CD4-positive, alpha-beta T cell treated with Interleukin-4 for 4 hours (primary cell): Measurements from ENCODE around the gene ANK2.
"Not testable (repeated sequence)": the region's sequence is repeated elsewhere in the genome, so short reads cannot be mapped to it uniquely, and the experiment has no call there.

Source experiments
- DNase-seq: peaks from one replicate; pipeline ENCODE4 v3.0.0-alpha.2; 2020

The ANK2 gene

DNA sequence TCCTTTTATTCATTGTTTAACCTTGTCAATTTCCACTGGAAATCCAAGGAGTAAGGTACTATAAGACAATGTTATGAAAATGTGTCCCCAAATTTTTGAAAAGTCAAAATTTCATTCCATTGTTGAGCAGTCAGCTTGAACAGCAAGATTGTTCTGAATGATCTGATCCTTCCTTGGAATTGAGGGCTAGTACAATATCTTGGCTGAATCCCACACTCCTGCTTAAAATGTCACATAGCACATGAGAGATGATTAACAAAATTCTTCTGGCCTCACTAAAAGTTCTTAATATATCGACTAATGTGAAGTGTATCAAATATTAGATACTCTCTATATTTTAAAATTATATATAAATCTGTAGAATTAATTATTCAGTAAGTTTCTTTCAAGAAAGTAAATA, 104.8 kb downstream of the ANK2 start:
- no peak for DNase-seq

DNA sequence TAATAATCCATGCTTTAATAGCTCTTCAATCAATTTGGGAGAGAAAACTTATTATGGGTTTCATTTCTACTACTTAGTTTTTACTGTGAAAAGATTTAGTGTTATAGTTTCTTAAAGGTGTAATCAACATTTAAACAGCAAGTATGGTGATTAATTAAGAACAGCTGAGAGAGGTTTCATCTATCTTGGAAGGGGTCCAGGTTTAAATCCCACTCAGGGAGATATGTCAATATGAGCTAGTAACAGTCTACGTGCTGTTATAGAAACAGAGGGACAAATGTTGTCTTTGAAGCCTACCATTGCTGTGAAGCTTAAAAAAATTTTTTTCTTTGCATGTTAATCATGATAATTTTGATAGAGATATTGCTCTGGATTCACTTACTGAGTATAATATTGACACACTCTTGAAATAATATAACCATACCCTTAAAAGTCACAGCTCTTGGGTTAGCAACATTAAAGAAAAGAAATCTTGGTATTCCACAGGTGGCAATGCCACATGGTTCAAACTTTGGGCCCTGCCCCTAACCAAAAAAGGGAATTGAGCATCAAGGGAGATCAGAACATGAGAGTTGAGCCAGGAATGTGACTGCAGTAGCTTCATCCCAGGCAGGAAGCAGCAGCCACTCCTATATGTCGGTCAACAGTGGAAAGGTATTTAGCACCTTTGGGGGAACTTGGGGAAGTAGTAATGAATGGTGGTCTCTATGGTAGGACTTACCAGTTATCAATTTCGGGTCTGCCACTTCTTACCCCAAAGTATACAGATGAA, 107.8 kb downstream of the ANK2 start:
- no peak for DNase-seq

DNA sequence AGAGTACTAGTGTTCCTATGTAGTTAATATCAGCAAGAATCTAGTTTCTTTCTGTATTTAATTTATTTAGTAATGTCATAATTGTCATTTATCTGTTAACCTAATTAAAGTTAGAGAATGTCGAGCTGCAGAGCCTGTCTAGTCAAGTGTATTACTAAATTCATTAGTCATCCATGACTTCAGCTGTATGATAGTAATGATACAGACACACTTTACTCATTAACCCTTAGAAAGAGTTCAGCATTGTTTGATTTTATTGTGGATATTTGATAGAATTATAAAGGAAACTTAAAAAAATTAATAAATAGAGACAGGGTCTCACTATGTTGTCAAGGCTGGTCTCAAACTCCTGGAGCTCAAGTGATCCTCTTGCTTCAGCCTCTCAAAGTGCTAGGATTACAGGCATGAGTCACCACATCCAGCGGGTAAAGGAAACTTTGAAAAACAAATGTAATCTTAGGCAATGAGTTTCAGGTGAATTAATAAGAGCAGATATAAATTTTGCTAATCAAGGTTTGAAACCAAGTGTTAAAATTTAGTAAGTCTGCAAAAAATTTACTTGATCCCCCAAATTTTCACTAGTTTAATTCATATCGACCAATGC, 110.6 kb downstream of the ANK2 start:
- DNase-seq: no peak

DNA sequence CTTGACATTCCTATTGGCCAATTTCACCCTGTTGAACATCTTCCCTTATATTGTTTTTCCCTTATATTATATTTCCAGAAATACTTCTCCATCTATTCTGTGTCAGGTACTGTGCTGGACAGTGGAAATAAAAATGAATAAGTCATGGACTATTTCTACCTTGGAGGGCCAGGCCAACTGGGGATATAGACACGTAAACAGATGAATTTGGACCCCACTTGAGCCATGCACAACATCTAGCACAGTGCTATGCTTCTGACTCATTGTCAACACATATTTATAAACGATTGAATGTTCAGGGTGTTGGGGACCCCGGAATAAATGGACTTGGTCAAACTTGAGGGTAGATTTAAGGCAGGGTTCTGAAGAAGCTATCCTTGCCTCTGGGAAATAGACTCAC, 111.1 kb downstream of the ANK2 start:
- no peak for DNase-seq

DNA sequence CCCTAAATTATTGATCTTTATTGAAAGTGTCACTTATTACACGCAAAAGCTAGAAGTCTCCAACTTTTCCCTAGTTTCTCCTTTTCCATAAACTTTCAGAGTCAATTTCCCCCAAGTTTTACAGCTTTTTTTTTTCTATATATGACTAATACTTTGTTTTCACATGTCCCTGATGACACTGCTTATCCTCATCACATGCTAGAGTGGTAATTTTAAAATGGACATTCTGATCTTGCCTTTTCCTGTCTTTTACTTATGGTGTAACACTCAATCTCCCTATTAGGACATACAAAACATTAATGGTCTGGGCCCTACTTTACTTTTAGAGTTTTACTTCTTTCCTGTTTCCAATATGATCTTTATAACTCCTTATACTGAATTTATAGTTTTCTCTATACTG, 112.6 kb downstream of the ANK2 start:
- no peak for DNase-seq

DNA sequence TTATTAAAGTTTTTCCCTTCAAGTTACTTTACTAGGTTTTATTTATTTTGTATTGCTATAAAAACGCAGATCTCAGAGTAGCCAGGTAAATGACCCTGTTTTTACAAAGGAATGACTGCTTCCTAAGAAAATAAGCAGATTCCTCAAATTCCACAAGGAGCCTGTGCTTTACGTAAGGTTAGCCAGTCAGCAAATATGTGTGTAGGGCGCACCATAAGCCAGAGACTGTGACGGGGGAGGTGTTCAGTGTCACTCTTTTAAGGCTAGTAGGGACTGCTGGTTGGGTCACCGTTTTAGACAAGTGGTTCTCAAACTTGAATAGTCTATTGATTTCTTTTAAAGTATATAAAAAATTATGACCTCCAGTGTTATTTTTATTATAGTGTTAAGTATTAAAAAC, 119.9 kb downstream of the ANK2 start:
- DNase-seq: no peak

DNA sequence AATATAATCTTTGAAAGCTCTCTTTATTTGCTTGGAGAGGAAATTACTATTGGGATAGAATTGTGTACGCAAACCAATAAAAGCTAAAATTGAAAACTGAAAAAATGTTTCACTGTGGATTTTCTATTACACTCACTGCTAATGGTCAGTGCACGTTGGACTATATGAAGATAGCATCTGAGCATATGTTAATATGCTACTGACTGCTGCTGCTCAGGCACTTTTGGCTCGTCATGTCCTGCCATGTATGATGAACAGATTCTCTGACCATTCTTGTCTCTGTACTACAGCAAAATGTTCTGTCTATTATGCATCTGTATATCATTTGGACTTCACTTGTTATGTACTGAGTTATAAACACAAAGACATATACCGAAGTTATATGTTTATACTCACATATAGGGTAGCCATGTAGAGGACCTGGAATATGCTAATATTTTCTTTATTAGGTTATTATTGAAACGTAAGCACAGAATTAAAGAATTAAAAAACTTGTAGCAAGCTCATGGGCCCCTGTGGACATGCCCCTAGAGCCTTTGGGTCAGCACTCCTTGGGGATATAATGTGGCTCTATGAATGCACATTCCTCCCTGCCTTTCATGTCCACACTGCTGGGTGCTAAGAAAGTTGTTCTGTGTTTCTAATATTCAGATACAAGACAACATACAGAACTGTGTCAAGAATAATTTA, 120.8 kb downstream of the ANK2 start:
- DNase-seq: no peak

DNA sequence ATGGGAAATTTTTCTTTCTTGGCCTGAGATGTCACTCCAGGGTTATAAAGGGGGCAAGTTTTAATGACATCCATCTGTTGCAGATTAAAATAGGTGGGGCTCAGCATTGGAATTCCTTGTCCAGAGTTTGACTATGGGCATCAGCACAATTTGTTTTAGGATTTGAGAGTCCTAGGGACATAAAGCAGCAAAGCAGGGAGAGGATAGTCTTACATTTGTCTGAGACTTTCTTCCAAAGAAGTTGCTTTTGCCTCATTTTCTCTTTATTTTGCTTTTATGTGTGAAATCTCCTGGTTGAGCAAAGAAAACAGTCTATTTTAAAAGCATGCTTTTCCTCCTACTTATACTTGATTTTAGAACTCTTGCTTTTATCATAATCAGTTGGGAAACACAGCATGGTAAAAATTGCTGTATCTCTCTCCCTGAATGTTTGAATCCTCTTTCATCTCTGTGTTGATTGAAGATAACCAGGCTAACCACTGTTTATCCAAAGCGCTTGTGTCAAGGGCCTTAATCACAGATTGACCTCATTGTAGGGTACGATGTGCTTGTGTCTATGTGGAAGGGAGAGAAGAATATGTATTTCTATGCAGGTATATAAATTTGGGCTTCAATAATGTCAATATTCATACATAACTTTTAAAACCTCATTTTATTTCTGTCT, 121.5 kb downstream of the ANK2 start:
- DNase-seq: no peak

DNA sequence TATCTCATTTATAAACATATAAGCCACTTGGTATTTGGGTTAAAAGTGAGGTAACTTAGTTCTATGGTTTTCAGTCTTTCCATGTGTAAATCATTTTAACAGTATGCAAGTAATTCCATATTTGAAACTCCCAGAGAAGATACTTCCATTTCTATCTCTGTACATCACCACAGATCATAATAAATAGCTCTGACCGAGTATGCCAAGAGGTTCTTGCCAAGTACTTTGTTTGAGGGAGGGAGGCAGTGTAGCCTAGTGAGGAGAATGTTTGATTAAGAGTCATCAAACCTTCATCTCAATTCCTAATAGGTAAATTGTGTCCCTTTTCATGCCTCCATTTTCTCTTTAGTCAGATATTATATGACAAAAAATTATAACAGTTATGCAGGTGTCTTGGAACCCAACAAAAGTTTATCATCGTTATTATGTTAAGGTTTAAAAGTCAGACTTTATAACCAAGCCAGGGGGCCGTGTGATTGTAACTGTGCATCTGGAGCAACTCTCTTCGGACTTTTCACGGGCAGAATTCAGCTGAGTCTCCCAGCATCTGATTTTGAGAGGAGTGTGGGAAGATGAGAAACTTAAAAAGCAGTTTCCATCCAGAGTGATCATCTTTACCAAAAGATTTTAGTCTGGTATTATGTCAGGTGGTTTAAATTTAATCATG, 123.8 kb downstream of the ANK2 start:
- no peak for DNase-seq

DNA sequence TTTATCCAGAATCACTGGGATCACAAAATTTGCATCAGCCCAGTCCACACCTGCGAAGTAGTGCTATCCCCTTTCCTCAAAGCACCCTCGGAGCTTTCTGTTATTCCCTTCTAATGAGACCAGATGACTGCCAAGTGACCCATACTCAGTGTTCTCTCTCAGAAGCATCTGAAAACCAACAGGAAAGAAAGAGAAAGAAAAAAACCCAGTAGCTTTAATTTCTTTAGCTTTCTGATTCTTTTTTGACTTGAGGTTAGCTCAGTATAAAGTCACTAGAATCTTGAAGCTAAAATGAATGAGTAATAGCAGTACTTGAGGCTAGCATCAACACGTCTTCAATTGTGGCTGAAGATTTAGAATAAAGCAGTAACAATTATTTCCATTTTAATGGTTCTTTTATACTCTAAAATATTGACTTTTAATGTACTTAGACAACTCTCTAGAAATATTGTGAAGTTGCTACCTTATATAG, 124.4 kb downstream of the ANK2 start:
- no peak for DNase-seq

DNA sequence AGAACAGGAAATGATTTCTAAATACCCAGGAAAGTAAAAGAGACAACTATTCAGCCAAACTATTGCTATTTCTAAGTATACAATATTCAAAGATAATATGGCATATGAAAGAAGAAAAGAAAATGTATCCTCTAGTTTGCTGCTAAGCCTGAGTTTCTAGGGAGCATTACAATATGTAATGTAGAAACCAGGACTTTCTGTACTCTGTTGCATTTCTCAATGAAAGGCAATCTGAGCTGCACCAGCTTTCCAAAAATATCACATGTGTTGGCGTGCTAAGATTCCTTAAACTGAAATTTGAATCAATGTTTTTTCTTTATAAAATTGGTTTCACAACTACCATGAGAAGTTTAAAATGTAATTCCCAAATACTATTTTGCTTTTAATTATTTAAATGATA, 129.6 kb downstream of the ANK2 start:
- DNase-seq: no peak

DNA sequence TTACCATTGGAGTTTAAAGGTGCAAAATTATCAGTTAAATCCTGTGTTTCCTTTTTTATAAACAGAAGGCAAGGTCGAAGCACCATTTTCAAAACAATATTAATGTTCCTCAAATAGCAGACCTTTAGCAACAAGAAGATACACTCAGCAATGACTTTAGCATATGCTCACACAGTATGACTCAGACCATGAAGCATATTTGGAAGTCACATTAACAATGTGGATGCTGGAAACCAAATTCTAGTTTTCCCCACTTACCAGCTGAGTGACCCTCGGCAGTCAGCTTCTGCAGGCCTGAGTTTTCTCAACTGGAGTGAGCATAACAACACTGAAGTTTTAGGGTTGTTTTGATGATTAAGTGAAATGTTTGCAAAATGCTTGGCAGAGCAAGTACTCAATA, 130.5 kb downstream of the ANK2 start:
- DNase-seq: no peak

DNA sequence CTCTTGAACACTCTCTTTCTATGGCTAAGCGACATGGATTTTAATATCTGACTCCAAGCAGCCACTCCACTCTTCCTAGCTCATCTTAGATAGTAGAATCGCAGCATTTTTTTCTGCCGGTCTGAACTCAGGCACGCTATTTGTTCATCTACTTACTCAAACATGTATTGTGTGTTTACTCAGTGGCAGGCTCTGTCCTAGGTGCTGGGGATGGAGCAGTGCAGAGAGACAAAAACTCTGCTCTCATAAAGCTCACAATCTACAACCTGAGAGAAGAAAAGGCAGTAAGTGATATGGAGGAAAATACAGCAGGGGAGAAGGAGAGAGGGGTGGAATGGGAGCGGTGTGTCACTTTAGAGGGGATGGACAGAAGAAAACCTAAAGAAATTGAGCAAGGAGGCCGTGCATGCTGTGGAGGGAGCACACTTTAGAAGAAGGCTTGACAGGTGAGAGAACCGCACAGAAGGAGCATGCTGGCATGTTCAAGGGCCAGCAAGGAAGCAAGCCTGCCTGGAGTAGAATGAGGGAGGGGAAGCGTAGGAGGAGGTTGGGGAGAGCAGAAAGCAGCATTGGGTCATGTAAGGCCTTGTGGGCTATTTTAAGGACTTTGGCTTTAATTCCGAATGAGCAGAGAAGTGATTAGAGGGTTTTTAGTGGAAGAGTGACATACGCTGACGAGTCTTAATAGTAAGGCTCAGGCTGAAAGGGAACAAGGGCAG, 132.0 kb downstream of the ANK2 start:
- DNase-seq: no peak

DNA sequence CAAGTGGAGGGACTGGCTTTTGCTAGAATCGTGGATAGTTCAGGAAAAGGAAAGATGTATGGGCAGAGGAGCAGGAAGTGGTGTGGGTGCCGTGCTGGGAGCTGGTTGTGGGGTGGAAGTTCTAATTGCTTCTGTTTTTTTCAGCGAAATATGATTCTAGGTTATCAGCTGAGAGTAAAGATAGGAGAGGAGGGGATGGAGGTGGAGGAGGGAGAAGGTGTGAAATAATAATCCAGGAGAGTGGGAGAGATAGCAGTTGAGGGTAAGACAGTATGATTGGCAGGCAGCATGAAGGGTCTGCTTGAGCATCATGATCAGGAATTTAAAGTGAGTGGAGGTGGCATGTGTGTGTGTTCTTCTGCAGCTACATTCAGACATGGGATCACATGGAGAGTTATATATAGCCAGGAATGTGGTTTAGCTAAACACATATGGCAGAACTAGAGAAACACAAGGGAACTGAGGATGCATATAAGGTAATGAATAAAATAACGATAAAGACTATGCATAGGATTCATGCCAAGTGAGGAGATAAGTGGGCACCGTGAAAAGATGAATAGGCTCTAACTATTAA, 133.7 kb downstream of the ANK2 start:
- DNase-seq: no peak

DNA sequence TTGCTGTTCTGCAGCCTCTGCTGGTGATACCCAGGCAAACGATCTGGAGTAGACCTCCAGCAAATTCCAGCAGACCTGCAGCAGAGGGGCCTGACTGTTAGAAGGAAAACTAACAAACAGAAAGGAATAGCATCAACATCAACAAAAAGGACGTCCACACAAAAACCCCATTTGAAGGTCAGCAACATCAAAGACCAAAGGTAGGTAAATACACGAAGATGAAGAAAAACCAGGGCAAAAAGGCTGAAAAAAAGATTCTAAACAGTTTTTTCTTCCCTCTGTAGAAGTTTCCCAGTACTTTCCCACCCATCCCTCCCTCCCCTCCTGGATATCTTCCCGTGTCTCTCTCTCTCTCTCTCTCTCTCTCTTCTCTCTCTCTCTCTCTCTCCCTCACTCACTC, 136.8 kb downstream of the ANK2 start:
- DNase-seq: not testable (repeated sequence)

DNA sequence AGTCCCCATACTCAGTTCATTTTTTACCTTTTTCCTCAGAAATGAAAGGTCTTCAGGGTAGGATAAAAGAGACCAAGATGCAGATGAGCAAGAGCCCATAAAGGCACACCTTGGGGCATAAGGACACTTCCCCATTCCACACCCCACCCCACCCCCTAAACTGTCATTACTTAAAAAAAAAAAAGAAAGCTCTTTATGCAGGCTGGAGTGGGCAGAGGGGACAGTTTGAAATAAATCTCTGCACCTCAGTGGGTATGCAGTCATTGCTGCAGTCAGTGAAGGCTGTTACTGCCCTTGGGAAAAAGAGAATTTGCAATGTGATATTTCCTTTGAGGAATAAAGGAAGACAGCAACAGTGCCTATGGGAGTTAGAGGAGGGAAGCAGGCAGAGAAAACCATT, 137.5 kb downstream of the ANK2 start:
- DNase-seq: no peak

DNA sequence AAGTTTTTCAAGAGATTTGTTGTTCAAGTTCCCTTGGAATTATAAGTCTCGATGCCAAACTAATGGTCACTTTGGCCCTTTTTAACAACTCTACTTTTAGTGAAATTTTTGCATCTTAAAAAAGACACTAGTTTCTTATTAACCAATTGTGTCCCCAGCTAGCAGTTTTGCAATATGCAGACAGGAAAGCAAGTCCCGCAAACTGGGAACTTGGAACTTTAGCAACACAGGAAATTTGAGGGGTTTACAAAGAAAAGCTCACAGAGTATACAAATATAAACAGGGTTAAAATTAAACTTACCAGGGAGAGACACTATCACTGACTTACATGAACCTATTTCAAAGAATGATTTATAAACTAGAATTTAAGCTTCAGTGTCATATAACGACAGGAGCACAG, 137.9 kb downstream of the ANK2 start:
- DNase-seq: no peak

DNA sequence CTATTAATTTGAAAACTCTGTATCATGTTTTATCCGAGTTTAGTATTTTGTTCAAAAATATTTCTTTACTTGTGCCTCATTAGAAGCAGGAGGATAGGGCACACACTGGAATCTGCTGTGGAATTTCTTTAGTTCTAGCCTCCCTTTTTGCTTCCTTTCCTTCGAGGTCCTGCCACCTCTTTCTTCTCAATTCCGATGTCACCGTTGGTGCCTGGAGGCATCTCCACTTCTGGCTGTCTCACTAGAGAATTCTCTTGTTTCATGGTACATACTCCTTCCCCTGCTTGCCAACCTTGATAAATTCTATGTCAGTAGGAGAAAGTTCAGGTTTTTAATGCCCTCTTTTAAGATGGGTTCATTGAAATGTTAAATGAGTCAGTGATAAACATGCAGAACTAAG, 140.1 kb downstream of the ANK2 start:
- DNase-seq: no peak

DNA sequence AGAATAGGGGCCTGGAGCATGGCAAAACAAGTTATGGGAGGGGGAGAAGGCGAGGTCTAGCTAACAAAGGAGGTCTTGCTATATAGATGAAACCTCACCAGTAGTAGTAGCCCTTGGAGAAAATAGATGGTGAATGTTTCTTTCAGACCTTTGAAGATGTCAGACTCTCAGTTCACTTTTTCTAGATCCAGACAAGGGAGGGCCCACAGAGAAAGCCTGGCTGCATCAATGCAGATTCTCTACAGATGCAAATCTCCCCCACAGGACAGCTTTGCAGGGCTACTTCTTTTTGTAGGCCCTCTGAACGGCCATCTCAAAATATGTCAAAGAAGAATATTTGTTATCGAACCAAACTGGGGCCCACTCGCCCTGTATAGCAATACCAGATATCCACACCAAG, 159.7 kb downstream of the ANK2 start:
- no peak for DNase-seq

DNA sequence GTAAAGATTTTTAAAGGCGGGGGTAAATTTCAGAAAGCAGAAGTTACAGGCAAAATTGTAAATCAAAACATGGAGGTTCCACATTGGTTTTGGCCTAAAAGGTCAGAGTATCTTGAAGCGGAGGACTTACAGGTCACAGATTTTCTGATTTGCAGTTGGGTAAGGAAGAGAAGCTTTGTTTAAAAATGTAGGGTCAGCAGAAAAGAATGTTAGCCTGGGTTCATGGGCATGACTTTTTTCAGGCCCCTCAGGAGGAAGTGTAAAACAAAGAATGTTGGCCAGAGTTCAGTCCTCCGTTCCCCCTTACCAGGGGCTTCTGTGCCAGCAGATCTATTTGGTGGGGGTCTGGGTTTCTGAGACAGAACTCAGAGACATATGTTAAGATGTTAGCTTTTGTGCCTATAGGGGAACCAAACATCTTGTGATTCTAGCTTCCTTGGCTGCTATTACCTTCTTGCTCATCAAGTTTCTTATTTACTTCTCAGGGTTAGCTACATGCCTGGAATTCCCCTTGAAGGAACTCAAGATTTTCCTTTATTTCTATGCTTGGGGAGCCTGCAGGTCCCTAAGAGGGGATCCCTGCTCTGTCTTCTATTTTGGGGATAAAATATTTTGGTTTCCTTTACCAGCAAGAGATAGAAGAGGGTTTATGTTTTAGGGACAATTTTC, 160.3 kb downstream of the ANK2 start:
- no peak for DNase-seq

DNA sequence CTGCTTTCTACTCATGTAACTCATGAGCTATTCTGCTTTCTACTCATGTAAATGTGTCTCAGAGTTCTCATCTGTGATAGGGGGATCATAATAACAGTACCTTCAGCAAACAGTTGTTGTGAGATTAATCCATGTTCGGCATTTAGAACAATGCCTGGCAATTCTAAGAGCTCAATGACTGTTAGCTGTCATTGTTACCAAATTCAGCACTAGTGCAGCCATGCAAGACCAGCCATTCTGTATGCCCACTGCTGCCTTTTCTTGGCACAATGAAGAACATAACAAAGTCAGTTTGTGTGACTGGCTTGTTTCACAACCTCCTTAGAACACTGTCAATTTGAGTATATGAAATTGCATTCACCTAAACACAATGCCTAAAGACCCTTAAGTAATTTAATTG, 163.2 kb downstream of the ANK2 start:
- no peak for DNase-seq

DNA sequence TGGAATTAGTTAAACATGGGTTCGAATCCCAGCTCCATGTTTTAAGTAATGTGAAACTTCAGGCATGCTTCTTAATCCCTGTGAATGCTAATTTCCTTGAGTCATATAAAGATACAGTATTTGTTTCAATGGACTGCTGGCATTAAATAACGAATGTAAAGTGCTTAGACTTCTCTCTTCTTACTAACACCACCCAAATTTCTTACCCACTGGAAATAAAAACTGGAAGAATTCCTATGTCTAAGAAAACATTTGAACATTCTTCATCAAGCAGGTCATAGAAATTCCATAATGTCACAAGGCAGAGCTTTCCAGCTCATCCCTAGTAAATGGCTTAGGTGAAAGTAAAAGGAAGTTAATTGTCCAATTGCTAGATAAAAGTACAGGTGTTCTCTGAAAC, 172.5 kb downstream of the ANK2 start:
- DNase-seq: no peak
